Kidney tubule cell (primary cell): ENCODE results near the gene CTDSP2.
"Not testable (repeated sequence)": the region's sequence is repeated elsewhere in the genome, so short reads cannot be mapped to it uniquely, and the experiment has no call there.

ENCODE experiments used
- DNase-seq: peaks from one replicate; pipeline ENCODE4 v3.0.0-alpha.2; 2018; ENCODE audit warnings: low spot score

The CTDSP2 gene

DNA sequence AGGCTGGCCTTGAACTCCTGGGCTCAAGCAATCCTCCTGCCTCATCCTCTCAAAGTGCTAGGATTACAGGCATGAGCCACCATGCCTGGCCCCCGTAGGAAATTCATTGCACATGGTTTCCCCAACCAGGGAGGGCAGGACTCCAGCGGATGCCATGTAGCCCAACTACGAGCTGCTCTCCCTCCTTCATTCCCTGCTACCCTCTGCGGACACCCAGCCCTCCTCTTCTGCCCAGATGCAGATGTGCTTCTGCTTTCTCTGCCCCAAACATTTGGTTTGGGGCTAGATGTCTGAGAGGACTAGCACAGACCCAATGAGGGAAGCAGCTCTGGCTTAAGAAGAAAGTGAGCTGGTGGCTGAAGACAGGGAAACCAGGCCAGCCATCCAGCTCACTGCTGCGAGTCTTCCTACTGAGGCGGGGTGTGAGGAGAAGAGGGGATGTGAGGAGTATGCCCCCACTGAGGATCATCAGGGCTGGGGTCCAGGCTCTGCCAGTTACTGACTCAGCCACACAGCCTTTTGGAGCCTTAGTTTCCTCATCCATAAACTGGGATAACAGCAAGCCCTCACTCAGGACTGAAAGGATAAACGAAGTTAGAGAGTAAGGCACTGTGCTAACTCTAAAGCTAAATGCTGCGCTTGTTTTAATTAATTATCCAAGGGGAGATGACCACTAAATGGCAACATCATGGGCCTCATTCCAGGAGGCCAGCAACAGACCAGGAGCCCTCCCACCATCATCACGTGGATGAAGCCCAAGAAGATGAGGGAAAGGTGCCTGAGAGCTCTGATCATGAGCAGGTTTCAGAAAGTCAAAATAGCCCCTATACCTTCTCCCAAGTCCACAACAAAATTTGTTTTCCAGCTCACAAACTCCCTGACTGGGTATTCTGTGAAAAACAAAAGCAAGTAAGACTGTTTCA lies 10.9 kb downstream of the CTDSP2 start:
- DNase-seq = no peak

DNA sequence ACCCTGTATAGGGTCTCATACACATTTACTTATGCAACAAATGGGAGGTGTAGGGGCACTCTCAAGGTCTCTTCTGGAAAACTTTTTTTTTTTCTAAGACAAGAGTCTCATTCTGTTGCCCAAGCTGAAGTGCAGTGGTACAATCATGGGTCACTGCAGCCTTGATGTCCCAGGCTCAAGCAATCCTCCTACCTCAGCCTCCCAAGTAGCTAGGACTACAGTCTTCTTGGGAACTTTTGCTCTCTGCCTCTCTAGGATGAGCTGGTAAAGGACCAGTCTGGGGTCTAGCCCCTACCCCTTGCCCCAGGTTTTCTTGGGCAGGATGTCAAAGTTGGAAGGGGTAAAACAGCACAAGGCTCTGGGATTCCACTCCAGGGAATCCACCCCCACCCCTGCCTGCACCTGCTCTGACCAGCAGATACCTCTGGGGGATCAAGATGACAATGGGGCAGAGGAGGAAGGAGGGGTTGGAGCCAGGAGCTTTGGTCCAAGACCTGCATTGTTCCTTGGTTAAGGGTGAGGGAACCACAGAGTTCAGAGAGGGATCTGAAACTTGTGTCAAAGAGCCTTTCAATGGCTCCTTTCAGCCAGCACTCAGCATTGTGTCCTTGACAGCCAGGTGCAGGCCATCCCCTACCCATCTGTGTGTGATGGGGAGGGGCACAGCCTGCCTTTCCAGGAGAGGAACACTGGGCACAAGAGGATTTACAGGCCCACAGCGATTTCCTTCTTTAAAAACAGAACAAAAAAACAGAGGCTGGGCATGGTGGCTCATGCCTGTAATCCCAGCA lies 12.2 kb downstream of the CTDSP2 start:
- no peak for DNase-seq

DNA sequence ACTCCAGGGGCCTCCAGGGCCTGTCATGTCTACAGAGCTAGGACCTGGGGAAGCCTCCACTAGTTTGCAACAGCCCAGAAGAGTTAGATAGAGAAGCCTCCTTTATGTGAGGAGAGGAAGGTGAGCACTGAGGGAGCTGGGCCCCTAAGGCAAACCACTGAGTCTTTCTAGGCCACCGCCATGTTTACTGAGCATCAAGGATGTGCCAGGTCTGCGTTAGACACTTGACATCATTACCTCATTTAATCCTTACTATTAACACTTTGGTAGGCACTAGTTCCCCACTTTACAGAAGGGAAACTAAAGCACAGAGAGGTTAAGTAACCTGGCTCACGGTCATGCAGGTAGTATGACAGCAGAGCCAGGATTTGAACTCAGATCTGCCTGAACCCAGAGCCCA lies 12.9 kb downstream of the CTDSP2 start:
- no peak for DNase-seq

DNA sequence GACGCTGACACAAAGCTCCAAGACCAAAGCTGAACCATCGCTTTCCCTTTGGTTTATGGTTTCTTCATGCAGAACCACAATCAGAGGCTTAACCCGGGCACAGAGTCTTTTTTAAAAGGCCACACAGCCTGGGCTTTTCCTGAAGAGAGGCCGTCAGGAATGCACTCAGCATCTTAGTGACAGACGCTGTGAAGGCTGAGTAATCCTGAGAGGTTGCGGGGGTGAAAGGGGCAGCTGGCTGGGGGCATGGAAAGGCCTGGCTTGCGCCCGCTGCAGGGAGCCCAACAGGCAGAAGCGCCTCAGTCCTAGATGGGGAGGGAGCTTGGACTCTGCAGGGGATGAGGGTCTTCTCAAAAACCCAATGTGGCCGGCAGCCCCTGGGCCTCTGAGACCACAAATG lies 13.6 kb downstream of the CTDSP2 start:
- DNase-seq = peak; percentile 68

DNA sequence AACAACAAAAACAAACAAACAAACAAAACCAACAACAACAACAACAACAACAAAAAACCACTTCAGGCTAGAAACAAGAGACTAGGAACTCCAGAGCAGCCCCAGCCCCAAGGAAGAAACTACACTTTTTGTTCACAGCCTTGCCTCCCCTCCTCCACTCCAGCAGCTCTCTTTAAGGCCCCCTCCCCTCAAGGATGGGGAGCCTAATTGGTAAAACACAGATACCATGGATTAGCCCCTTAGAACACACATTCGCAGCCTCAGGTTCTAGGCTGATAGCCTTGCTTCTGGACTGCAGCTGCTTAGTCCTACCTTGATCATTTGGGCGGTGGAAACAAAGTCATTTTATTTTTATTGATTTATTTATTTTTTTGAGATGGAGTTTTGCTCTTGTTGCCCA lies 16.1 kb downstream of the CTDSP2 start:
- no peak for DNase-seq

DNA sequence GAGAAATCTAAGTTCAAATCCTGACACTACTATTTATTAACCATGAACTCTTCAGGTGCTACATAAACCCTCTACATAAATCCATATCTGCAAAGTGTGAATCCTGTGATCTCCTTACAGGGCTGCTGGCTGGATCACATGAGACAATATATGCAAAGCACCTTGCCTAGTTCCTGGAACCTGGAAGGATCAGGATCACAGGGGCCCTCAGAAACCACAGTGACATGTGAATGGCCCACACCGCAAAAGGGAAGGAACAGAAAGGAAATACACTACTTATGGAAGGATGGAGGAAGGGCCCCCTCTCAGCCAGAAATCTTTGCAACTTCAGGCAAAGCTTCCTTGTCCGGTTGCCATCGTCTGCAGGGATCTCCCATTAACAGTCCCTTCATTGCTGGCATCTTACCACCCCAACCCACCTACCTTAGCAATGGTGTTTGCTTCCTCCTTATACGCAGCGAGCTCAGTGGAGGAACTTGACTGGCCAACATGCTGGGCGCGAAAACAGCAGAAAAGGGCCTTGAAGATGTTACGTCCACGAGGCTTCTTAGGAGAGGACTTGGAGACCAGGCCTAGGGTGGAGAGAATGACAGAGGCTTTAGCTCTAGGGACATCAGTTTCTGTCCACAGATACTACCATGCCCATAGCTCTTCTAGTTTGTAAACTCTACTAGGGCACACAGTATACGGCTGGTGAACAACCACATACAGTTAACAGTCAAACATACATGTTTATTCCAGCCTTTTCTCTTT lies 17.3 kb downstream of the CTDSP2 start:
- no peak for DNase-seq

DNA sequence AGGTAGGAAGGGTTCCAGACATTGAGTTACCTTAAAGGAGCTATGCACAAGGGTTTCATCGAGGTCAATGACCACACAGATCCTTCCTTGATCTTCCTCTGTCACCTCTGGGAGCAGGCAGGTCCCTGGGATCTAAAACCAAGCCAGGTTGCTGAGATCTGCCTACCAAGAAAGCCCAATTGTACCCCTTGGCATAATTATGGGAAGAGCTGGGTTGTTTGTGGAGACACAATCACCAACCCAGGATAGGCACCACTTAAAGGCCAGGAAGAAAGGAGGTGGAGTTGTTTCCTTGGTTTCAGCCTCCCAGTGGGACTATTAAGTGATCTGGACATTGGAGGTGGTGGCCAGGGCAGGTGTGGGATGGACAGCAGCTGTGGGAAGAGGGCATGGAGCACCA lies 19.6 kb downstream of the CTDSP2 start:
- no peak for DNase-seq

DNA sequence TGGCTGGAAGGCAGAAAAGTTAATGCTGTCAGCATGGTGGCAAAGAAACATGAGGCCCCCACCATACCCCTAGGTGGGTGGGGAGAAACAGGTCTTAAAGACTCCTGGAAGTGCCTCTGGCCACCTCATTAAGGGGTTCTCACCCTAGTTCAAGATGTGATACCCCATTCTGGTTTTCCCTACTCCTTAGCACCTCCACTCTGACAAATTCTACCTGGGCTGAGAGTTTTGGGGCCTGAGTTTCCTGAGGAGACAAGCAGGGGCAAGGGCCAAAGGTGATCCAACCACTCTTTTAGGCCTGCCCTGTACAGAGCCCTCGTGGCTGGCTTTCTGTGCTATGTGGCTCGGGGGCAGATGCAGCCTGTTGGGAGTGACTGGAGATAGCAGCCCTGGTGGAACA lies 20.1 kb downstream of the CTDSP2 start:
- DNase-seq = no peak

DNA sequence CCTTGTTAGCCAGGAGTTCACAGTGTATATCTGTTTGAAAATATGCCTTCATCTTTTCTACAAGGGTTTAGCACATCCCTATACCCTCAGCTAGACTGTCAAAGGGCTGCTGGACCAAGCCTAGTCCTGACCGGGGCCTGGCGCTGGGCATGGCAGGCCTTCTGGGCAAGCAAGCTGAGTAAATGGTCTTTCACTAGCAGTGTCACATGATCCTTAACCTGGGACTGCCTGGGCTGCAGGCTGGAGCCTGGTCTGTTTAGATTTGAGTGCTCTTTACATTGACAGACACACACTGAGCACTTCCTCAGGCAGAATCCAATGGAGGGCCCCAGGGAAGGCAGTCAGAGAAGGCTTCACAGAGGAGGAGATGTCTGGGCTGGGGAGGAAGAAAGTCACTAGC lies 21.1 kb downstream of the CTDSP2 start:
- no peak for DNase-seq

DNA sequence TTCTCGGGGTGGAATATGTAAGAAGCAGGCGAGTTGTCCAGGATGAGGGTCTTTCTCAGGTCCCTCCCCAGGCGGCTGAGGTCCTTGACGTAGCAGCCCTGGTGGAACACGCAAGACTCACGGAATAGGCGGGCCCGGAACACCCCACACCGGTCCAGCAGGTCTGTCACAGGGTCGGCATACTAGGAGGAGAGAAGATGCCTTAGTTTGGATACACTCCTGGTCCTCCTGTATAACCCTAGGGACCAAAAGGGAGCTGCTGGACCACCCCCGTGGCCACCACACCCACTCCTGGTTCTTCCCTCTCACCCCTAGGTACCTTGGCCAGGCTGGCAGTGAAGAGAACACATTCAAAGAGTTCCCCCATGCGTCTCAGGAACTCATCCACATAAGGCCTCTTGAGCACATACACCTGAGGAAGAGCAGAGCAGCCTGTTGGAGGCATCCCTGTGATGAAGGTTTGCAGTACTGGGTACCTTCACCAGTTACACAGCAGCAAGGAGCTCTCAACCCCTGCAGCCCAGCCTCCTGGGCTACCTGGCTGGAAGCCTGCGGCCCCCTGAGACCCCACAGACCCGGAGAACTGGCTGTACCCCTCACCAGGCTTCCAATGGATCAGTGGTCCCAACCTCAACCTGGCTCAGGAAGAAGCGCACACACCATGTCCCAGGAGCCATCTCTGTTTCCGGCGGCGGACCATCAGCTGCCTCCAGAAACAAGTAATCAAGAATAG lies 22.5 kb downstream of the CTDSP2 start:
- DNase-seq = no peak

DNA sequence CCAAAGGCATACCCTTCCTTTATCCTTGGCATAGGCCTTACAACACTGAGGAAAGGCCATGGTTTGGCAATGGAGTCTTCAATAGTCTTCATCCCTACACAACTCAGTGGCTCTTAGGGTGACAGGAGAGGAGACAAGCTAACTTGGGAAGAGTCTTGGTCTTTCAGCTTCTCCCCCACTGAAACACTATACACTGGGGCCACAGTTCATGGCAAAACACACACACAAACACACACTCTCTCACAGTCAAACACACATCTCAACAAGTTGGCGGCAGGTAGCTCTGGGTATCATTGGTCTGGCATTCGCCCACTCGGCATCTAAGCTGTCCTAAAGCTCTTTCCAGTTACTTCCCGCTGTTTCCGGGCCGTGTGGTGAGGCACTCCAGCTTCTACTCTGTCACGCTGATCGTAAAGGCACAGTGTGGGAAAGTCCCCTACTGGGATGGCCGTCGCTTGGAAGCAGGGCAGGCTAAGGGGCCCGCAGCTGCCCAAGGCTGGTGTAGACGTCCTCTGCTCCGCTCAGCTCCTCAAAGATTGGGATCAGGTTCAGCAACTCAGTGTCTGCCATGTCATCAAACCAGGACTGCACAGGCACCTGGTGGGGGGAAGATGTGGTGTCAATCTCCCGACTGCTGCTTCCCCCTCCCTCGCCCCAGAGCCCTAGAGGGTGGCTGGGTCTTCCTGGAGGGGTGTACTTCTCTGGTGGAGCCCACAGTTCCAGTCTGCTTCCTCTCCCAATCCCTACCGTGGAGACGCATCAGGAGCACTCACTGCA lies 23.2 kb downstream of the CTDSP2 start:
- no peak for DNase-seq

DNA sequence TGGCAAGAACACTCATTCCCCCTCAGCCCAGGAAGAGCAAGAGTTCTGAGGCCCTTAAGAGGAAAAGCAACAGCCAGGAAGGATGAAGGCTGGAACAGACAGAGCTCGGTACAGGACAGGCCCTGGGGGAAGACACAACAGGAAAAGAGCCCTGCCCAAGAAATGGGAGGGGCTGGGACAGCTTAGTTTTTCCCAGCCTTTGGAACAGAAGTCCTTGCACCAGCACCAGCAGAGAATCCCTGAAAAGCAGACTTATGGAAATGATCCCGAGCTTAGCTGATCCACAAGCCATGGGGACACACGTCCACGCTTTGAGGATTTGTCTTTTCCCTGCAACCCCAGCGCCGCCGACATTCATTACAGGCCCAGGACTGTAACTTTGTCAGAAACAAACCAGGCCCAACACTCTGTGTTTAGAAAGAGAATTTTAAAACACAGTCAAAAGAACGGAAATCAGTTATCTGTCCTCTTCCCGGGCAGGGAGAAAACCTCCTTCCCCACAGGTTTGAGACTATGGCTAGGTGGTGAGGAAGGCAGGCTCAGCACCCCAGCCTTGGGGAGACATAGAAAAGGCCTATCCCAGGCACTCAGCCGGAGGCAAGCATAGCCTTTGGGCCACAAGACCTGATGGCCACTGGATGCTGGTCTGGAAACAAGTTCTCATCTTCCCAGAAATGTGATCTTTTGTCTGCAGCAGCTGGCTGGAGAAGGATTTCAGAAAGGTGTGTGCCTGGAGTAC lies 24.0 kb downstream of the CTDSP2 start:
- no peak for DNase-seq

DNA sequence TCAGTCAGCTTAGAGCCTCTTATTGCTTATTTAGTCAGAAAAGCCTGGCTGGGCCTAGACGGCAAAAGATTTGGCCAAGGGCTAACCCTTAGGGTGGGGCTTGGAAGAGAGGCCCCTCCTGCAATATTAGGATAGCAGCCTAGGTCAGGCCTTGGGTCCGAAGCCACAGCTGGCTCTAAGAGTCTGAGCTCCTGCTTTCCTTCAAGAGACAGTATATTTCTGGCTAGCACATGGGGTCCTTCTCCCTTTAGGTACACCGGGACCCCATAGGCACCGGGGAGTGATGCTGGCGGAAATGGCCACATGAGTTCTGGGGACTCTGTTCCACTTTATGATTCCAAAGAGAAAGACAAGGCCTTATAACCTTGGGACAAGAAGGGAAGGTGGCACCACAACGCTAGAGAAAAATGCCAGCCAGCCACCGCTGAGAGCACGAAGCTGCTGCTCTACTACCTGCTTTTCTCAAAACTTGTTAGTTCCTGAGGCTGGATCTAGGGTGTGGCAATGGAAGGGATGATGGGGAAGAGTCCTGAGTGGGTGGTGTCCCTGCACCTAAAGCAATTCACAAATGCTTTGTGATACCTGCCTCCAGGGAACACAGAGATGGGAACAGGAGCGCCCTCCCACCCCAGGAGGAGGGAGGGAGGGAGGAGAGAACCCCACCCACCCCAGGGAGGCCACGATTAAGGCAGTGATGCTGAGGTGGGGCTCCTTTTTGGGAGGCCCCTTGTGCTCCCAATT lies 24.9 kb downstream of the CTDSP2 start:
- no peak for DNase-seq

DNA sequence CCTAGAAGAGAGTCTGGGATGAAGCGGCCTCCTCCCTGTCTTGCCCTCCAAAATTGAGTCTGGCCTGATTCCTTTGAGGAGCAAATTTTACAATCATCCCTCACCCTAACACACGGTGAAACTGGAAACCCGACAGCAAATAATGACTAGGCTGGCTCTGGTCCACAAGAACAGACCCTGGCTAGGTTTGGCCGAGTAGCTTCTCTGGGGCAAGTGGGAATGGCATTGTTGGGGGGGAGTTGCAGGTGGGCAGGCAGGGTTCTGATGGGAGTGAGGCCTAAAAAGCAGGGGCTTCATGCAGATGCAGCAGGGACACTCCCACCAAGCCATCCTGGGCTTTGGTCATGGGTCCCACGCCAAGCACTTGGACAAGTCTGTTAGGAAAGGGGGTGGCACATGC lies 25.5 kb downstream of the CTDSP2 start:
- DNase-seq = not testable (repeated sequence)

DNA sequence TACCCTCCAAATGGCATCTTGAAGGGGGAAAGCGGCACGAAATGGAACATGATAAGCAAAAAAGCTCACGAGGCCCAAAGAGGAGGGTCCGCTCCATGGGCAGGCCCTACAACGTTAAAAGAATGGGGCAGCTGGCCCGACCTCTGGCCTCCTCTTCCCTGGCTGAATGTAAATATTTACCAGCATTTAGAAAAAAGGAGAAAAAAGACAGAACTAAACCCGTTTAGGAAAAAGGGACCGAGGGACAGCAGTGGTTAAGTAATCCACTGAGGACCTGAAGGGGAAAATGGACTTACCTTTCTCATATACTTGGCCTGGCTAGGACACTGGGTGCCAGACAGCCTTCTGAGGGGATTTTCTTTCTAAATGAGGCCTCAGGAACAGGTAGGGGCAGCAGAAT lies 26.4 kb downstream of the CTDSP2 start:
- DNase-seq = not testable (repeated sequence)

DNA sequence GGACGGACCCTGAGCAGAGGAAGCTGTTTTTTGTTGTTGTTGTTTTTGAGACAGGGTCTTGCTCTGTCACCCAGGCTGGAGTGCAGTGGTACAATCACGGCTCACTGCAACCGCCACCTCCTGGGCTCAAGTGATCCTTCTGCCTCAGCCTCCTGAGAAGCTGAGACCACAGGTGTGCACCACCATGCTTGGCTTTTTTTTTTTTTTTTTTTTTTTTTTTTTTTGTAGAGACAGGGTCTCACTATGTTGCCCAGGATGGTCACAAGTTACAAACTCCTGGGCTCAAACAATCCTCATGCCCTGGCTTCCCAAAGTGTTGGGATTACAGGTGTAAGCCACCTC lies 28.6 kb downstream of the CTDSP2 start:
- DNase-seq = not testable (repeated sequence)

DNA sequence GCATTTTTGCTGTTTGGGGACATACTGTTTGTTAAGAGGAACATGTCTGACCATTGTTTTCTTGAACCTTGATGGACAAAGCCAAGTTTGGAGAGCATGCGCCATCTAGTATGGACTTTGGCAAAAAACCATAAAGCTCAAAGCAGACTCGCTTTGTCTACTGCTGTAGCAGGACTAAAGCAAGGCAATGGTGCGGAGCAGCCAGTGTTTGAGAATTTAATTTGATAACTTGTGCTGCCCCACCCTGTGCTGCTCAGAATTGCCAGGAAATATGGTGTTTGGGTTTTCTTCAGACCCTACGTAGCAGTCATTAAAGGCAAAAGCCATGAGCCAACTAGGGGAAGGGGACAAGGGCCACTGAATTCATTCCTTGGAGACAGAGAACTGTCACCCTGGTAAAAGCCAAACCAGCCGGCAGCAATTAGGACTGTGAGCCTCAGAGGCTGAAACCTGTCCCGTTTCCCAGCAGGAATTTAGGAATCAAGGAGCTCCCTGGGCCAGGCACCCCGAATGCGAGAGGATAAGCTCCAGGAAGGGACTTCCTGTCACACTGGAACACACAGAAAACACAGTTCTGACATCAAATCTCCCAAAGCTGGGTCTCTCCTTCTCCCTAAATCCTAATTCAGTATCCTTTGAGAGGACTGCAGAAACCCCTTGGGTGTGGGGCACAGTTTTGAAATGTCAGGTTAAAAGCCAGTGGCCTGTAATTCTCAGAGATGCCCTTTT lies 29.1 kb downstream of the CTDSP2 start:
- no peak for DNase-seq

DNA sequence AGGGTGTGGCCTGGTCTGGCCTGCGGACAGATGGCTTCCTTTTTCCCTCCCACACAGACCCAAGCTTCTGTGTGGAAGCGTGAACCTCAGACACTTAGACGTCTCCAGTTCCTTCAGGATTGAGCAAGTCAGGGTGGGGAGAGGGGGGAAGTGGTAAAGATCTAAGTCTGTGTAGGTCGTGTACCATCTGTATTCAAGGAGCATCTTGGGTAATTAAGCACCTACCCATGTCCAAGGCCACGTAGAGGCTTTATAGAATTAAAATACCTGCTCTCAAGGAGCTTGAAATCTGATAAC lies 29.7 kb downstream of the CTDSP2 start:
- no peak for DNase-seq
